Renal cortical epithelial cell (primary cell): Measurements from ENCODE around the gene ZBTB49. TPM values are rescaled to one million over a fixed set of nuclear protein-coding genes. Genes with fewer than 3 reads are reported as not detected.
"Not testable (repeated sequence)": the region's sequence is repeated elsewhere in the genome, so short reads cannot be mapped to it uniquely, and the experiment has no call there.

Experiments
- DNase-seq: peaks from one replicate; pipeline ENCODE4 v3.0.0-alpha.2; 2011; ENCODE audit warnings: low read depth
- total RNA-seq: library from RNA; depleted of rRNA; stranded (reverse); fragments of >200 nt; gene quantifications from 2 replicates; pipeline ENCODE4 v1.2.3, GENCODE V29; 2014

Gene ZBTB49
- total RNA-seq, 1 donor from 2014 or later, result 5.0 TPM

GRCh38 chr4:4326166-4326565 is 36.1 kb downstream of the ZBTB49 start:
- no peak for DNase-seq

- DNase-seq, result no peak
Observed at GRCh38 chr4:4327652-4328121, 37.6 kb downstream of the ZBTB49 start.

DNA sequence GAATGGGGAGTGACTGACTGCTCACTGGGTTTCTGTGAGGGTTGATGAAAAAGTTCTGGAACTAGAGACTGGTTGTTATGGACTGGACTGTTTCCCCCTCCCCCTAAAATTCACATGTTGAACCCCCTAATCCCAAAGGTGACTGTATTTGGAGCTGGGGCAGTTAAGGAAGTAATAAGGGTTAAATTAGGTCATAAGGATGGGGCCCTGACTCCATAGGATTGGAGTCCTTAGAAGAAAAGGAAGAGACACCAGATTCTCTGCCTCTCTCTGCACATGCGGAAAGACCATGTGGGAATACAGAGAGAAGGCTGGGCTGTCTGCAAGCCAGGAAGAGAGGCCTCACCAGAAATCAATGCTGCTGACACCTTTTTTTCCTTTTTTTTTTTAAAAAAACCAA is 38.2 kb downstream of the ZBTB49 start:
- no peak for DNase-seq

DNA sequence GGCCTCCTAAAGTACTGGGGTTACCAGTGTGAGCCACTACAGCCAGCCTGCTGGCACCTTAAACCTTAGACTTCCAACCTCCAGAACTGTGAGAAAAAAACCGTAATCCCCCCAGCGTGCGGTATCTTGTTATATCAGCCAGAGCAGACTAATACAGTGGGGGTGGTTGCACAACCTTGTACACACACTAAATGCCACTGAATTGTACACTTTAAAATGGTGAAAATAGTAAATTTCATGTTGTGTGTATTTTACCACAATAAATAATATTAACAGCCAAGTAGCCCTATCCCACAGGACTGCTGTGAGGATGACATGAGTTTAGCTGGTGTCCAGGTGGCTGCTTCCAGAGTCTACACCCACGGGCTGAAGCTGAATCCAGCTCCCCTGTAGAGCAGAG is 38.8 kb downstream of the ZBTB49 start:
- DNase-seq, result no peak

GRCh38 chr4:4329496-4329895 is 39.4 kb downstream of the ZBTB49 start:
- DNase-seq, result no peak

DNA sequence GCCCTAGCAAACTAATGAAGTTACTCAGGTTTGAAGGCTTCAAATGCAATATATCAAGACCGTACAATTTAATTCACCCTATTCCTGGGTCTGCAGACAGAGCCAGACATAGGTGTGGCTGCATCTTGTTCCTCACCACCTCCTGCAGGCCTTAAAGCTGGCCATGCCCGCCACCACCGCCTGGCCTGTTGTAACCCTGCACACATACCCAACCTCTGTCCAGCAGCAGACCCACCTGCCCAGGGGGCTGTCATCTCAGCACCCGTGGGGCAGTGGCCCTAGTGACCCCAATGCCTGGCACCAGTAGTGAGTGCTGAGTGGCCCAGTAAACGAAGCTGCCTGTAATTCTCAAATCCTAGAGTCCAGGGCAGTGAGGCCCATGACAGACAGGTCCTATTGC is 40.7 kb downstream of the ZBTB49 start:
- no peak for DNase-seq

DNA sequence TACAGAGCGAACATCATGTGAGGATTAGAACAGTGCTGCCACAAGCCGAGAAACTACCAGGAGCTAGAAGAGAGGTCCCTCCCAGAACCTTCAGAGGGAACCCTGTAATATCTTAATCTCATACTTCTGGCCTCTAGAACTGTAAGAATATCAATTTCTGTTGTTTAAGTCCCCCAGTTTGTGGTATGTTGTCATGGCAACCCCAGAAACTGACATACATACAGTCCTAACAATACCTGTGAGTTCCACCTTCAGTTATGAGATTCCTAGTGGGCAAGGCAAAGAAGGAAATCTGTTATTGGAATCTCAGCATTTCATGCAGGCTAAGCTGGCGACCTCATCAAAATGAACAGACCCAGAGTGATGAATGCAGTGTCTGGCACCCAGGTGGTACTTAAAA is 42.5 kb downstream of the ZBTB49 start:
- DNase-seq, result no peak

GRCh38 chr4:4333265-4333706 is 43.2 kb downstream of the ZBTB49 start:
- peak; percentile 36 for DNase-seq

DNA sequence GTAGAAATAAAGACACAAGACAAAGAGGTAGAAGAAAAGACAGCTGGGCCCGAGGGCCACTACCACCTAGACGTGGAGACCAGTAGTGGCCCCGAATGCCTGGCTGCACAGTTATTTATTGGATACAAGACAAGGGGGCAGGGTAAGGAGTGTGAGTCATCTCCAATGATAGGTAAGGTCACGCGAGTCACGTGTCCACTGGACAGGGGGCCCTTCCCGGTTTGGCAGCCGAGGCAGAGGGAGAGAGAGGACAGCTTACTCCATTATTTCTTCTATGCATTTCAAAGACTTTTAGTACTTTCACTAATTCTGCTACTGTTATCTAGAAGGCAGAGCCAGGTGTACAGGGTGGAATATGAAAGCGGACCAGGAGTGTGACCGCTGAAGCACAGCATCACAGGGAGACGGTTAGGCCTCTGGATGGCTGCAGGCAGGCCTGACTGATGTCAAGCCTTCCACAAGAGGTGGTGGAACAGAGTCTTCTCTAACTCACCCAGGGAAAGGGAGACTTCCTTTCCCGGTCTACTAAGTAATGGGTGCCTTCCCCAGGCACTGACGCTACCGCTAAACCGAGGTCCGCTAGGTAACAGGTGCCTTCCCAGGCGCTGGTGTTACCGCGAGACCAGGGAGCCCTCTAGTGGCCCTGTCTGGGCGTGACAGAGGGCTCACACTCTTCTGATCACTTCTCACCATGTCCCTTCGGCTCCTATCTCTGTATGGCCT is 44.9 kb downstream of the ZBTB49 start:
- peak; percentile 39 for DNase-seq

DNA sequence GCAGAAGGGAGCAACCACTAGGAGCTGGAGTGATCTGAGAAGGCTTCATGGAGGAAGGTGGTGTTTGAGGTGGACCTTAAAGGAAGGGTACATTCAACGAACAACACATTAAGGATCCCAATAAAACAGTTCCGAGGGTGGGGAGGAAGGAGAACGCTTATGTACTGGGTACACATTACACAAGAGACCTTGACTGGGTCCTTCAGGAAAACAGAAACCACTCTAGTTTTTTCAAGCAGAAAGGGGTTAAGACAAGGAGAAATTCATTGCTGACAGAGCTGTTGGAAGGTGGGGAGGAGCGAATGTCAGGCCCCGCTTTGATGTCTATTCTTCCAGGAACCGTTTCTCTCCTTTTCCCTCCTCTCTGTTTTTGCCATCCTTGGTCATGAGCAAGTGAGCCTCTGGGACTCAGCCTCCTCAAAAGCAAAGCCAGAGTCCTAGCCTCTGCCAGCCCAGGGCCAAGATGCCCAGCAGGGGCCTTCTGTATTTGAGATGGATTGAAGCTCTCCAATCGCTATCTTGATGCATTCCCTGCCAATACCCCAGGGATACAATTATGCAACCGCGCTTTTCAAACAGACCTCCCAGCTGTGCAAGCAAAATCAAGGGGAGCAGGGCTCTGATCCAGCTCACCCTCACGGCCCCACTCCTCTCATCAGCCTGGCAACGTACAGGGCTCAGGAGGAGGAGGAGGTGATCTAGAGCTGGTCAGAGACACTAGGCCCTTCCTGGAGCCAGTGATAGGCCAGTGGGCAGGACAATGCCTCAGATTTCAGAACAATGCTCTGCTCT is 48.4 kb downstream of the ZBTB49 start:
- no peak for DNase-seq

DNA sequence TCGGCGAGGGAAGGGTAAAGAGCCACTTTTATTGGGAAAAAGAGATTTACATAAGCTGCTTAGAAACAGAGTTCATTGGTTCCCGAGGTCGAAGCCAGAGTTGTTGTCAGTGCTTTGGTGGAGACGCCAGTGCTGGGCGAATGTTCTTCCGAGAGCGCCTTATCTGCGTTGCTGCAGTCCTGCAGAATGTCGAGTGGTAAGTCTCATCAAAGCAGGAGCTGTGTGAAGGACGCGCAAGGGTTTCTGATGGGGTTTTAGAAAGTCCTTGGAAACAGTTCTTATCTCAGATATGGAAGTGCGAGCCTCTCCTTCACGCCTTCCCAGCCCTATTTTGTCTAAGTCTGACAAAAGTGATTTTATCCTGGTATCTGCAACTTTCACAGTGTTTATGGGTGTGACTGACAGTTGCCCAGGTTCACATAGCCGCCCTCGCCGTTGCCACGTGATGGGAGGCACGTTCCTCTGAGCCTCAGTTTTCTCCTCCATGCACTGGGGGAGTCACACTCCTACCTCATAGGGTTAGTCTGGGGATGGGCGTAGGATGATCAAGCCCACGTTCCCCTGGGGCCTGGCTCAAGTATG is 49.5 kb downstream of the ZBTB49 start:
- DNase-seq, result no peak

- DNase-seq, result no peak
Observed at GRCh38 chr4:4341861-4342650, 52.0 kb downstream of the ZBTB49 start.

- DNase-seq, result no peak
Observed at GRCh38 chr4:4343038-4343437, 53.0 kb downstream of the ZBTB49 start.

GRCh38 chr4:4344915-4345527 is 55.0 kb downstream of the ZBTB49 start:
- no peak for DNase-seq

DNA sequence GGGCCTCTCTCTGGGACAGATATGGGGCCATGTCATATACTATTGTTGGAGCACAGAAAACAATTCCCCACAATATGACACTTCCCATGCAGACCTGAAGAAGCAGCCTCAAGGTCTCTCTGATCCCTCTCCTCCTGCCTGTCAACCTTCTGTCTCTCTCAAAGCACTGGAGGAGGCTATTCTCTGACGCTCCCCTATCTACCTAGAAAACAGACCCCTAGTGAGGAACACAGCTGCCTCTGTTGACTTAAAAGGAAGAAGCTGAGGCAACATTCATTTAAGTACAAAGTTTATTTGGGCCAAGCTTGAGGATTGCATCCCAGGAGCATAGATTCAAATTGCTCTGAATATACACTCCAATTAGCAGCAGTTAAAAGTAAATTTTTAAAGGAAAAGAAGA is 57.5 kb downstream of the ZBTB49 start:
- no peak for DNase-seq

DNA sequence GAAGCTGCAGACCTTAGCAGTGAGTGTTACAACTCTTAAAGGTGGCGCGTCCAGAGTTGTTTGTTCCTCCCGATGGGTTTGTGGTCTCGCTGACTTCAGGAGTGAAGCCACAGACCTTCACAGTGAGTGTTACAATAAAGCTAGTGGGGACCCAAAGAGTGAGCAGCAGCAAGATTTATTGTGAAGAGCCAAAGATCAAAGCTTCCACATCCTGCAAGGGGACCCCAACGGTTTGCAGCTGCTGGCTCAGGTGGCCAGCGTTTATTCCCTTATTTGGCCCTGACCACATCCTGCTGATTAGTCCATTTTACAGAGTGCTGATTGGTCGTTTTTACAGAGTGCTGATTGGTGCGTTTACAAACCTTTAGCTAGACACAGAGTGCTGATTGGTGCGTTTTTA is 58.5 kb downstream of the ZBTB49 start:
- not testable (repeated sequence) for DNase-seq

DNA sequence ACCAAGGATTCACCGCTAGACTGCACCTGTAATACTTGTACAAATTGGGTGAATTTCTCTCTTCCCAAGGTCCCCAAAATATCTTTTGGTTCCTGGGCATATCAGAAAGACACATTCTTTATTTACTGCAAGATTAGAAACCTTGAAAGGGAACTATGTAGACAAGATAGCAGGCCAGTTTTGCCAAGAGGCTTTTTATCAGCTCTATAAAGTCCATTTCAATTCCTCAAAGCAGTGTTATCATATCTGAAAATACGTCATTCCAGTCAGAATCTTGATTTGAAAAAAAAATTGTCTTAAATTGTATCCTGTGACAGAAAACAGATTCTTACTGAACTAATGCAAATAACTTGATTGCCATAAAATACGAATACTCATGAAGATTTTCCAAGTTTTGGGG is 59.8 kb downstream of the ZBTB49 start:
- no peak for DNase-seq

- no peak for DNase-seq
Observed at GRCh38 chr4:4350909-4351308, 60.9 kb downstream of the ZBTB49 start.

GRCh38 chr4:4355302-4355701 is 65.3 kb downstream of the ZBTB49 start:
- DNase-seq, result no peak

DNA sequence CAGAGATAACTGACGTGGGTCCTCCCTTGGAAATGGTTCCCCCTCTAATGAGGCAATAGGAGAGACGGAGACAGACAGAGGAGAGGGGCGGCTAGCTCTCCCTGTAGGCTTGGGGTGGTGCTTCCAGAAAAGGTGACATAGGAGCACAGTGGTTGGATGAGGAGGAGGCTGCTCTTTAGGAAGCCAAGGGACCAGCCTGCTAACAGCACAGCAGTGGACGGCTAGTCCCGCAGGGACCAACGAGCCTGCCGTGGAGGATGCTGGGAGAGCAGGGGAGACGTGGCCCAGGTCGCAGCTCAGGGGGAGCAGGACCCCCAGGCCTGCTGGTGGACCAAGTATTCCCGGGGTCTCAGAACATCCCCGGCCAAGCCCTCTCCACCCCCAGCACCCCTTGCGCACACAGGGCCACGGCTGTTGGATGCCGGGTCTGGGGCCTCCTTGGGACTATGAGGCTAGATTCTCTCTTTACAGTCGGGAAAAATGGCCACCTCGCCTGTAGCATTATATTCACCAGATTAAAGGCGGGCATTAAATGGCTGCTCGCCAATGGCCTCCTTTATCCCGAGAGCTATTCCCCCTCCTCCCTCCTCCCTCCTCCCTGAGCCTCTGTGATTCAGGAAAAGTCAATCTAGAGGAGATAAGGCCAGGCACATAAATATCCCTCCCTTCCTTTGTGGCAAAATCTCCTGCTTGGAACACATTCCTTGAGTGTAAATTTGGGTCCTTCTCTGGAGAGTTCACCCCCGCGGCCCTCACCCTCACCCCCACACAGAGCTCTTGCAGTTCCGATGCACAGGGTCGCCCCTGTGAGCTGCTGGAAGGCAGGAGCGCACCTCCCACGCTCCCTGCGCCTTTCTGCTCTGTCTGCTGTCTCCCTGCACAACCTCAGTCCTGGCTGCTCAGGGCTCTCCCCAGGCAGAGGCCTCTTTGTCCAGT is 66.3 kb downstream of the ZBTB49 start:
- DNase-seq, result no peak
